Type B pancreatic cell (in vitro differentiated cells): ENCODE data around the gene IMPG2. TPM values are rescaled to one million over a fixed set of nuclear protein-coding genes. Genes with fewer than 3 reads are reported as not detected.
A peak's percentile ranks its signal among the peaks of the same experiment; 100 is the strongest.

Experiments
- DNase-seq: peaks from one replicate; pipeline ENCODE4 v3.0.0; 2021; ENCODE audit warnings: mixed read lengths; ENCODE audit not compliant: unreplicated experiment; ENCODE audit errors: extremely low spot score
- H3K27ac Mint-ChIP-seq: 2 replicates; pipeline ENCODE4 v1.8.0; 2021; ENCODE audit warnings: mild to moderate bottlenecking, mixed read lengths
- H3K27me3 Mint-ChIP-seq: 2 replicates; pipeline ENCODE4 v1.8.0; 2021; ENCODE audit warnings: mixed read lengths
- H3K36me3 Mint-ChIP-seq: 2 replicates; pipeline ENCODE4 v1.8.0; 2021; ENCODE audit warnings: mixed read lengths
- H3K4me1 Mint-ChIP-seq: one replicate; pipeline ENCODE4 v1.8.0; 2021; ENCODE audit warnings: mixed read lengths; ENCODE audit not compliant: unreplicated experiment
- H3K4me3 Mint-ChIP-seq: 2 replicates; pipeline ENCODE4 v1.8.0; 2021; ENCODE audit warnings: mild to moderate bottlenecking, mixed read lengths
- H3K9me3 Mint-ChIP-seq: 2 replicates; pipeline ENCODE4 v1.8.0; 2021; ENCODE audit warnings: mixed read lengths
- CTCF ChIP-seq: fragments of 200-600 bp; sonication (generic); conservative IDR thresholded peaks from 2 replicates; pipeline ENCODE4 v1.5.0; 2021; ENCODE audit warnings: antibody characterized with exemption, mild to moderate bottlenecking
- total RNA-seq: library from RNA; stranded (reverse); gene quantifications from 2 replicates; pipeline ENCODE4 v1.2.1, GENCODE V29; 2021; ENCODE audit warnings: low replicate concordance

The IMPG2 gene
- total RNA-seq, 1 donor from 2014 or later, result 0.53 TPM

- Mint-ChIP-seq H3K36me3 (no peaks in the 10 kb centered on the region), H3K27me3 (no peaks in the 10 kb centered on the region), H3K27ac (no peak overlapping the region), H3K4me3 (no peak overlapping the region), H3K9me3 (no peaks in the 10 kb centered on the region), H3K4me1 (peaks cover 8% of the 10 kb centered on the region)
- DNase-seq, result no peak
- no peak for TF ChIP-seq CTCF
Measured at GRCh38 chr3:101200461-101200860, 119.9 kb downstream of the IMPG2 start.

GRCh38 chr3:101195951-101196713 is 124.2 kb downstream of the IMPG2 start:
- H3K4me3 Mint-ChIP-seq, result no peak overlapping the region
- no peak for DNase-seq
- no peaks in the 10 kb centered on the region for H3K9me3 Mint-ChIP-seq
- no peaks in the 10 kb centered on the region for H3K27me3 Mint-ChIP-seq
- no peaks in the 10 kb centered on the region for H3K4me1 Mint-ChIP-seq
- no peak overlapping the region for H3K27ac Mint-ChIP-seq
- peak; percentile 72 for TF ChIP-seq CTCF
- H3K36me3 Mint-ChIP-seq, result no peaks in the 10 kb centered on the region

- H3K9me3 Mint-ChIP-seq, result no peaks in the 10 kb centered on the region
- H3K36me3 Mint-ChIP-seq, result no peaks in the 10 kb centered on the region
- no peaks in the 10 kb centered on the region for H3K4me1 Mint-ChIP-seq
- H3K27me3 Mint-ChIP-seq, result no peaks in the 10 kb centered on the region
- no peak overlapping the region for H3K4me3 Mint-ChIP-seq
- TF ChIP-seq CTCF, result no peak
- no peak for DNase-seq
- H3K27ac Mint-ChIP-seq, result no peak overlapping the region
Measured at GRCh38 chr3:101194392-101194791, 126.0 kb downstream of the IMPG2 start.

GRCh38 chr3:101193957-101194356 is 126.4 kb downstream of the IMPG2 start:
- Mint-ChIP-seq H3K4me1 (no peaks in the 10 kb centered on the region), H3K27ac (no peak overlapping the region), H3K4me3 (no peak overlapping the region), H3K27me3 (no peaks in the 10 kb centered on the region), H3K36me3 (no peaks in the 10 kb centered on the region), H3K9me3 (no peaks in the 10 kb centered on the region)
- no peak for TF ChIP-seq CTCF
- no peak for DNase-seq

GRCh38 chr3:101189796-101190195 is 130.6 kb downstream of the IMPG2 start:
- no peak overlapping the region for H3K27ac Mint-ChIP-seq
- no peak for TF ChIP-seq CTCF
- H3K36me3 Mint-ChIP-seq, result no peaks in the 10 kb centered on the region
- no peaks in the 10 kb centered on the region for H3K27me3 Mint-ChIP-seq
- H3K9me3 Mint-ChIP-seq, result no peaks in the 10 kb centered on the region
- H3K4me3 Mint-ChIP-seq, result no peak overlapping the region
- no peaks in the 10 kb centered on the region for H3K4me1 Mint-ChIP-seq
- no peak for DNase-seq
